ENCODE measurements around the gene DGCR2.

- TF ChIP-seq CTCF (IDR thresholded peaks at IDR 0.05; ENCODE audit: insufficient read depth, low read length): no peak
- TF ChIP-seq POLR2AphosphoS5 (IDR thresholded peaks at IDR 0.05; ENCODE audit: low read depth): no peak
- TF ChIP-seq REST (IDR thresholded peaks at IDR 0.05; ENCODE audit: insufficient replicate concordance, low read depth): no peak
These were observed 20.2 kb upstream of the DGCR2 start for GRCh38 chr22:19142394-19142793.

Measured in HL-60 (cell line).